GM18517 (cell line): Measurements from ENCODE around the gene BRI3.

Experiments
- ATAC-seq: cut with Tn5 transposase; IDR thresholded peaks from one replicate; pipeline ENCODE4 v1.9.1; 2021; ENCODE audit warnings: mild to moderate bottlenecking, moderate library complexity; ENCODE audit not compliant: unreplicated experiment

BRI3 gene

DNA sequence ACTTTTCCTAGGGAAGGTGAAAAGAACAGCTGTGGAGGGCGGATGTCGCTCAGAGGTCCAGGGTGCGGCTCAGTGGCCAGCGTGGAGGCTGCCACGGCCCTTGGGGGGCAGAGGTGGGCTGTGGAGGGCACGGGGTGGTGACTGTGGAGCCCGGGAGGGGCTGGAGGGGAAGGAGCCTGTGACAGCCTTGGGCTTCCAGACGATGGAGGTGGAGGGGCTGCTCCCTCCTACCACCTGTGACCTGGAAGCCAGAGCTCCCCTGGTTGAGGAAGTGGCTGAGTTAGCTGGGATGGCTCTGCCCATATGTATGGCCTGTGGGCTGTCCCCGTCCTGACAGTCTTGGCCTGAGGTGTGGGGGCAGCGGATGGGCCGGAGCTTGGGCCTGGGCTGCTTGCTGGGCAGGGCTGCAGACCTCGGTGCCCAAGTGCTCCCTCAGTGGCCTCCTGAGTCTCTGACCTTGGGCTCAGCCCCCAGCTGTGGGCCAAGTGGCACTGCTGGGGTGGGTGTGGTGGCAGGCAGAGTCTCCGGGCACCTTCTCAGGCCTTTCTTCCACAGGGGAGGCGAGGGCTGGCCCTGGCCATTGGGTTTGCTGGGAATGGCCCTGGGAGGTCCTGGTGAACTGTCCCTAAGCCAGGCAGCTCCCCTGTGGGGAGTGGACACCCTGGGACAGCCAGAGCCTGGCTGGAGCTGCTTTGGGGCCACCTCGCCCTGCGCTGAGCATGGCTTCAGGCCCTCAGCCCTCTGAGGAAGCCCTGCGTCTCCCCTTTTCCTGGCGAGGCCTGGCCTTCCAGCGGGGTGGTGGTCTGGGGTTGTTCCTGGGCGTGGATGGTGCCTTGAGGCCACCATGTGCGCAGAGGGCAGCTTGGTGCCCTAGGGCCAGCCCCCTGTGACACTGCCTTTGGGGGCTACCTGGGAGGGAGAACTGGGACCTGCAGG is 3.9 kb downstream of the BRI3 start:
- ATAC-seq = no peak

DNA sequence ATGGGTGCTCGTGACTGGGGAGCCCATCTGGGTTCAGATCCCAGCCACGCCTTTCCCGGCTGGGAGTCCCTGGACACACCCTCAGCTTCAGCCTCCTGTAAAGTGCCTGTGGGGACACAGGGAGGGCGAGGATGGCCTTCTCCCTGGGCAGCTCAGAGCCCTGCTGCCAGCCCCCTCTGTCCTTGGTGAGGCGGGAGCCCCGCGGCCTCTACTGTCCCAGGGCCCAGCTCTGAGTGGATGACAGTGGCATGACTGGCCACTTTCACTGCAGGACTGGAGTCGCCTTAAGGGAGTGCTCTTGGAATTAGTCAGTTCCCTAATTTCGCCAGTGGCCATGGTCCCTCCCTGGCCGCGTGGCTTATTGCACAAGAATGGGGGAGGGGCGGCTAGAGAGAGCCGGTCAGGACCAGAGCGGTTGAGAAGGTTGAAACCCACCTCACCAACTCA is 4.6 kb downstream of the BRI3 start:
- no peak for ATAC-seq

DNA sequence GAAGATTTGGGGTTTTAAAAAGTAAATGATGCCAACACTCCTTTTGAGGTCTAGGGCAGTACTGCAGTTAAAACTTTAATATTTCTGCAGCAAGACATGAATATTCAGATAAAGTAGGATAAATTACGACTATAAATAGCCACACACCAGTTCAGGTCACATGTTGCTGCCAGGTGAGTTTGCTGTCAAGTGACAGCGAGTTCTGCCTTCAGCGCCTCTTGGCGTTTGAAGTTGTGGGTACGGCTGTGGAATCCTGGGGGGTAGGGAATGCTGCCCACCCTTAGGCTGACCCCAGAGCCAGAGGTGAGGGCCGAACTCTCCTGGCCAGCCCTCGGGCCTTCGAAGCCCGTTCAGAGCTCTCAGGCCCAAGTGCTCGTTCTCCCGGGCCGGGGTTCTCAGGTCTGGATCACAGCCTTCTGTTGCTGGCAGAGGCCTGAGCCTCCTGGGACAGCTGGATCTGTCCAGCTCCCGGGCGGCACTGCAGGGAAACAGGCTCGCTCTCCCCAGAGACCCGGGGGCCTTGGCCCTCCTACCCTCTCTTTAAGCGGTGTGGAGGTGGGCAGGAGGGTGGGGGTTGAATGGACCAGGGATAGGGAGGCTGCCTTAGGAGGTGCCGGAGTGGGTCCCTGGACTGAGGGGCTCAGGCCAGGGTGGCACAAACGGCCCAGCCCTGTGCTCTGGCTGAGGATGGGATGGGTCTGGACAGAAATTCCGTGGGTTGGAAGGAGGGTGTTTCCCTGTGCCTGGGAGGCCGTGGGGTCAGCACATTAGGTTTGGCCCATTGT is 5.4 kb downstream of the BRI3 start:
- no peak for ATAC-seq

DNA sequence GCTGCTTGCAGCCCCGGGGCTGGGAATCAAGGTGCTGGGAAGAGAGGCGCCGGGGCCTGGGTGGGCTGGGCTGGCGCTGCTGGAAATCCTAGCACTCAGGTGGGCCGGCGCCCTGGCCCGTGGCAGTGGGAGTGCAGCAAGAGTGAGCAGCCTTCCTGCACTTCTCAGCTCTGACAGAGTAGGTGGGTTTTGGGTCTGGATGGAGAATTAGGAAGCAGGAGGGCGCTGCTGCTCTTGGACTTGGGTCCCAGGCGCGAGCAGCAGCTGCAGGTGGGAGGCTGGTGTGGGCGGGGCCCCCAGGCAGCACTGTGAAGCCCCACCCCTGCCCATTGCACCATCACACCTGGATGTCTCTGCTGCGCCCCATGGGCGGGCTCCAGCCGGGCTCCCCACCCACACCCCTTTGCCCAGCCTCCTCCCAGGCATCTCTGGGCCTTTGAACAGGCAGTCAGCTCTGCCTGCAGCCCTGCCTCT is 6.0 kb downstream of the BRI3 start:
- no peak for ATAC-seq

DNA sequence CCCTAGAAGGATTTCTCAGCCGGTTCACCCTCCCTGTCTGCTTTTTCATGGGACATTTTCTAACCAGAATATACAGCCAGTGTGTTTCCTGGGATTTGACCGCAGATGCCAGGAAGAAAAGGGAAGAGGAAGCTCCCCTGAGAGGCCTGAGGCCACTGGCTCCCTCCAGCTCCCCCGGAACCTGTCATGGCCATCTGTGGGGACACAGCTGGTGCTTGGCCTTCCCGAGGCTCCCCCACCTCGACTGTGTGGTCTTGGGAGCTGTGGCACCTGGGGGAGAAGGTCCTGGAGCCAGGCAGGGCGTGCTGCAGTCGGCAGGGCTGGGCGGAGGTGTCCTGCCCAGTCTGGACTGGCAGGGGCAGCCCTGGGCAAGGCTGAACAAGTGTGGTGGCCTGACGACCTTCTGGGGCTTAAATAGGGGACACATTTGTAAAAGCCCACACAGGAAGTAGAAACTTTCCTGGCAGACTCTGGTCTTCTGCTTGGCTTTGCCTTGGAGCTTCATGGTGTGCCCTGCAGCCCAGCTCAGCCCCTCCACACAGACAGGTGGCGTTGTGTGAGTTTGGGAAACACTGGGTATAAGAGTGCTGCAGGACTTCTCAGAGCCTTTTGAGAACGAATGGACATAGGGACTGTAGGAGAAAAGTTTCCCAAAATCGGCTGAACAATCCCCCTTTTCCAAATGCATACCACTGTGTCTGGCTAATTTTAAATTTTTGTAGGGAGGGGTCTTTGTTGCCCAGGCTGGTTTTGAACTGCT is 6.8 kb downstream of the BRI3 start:
- ATAC-seq = no peak

DNA sequence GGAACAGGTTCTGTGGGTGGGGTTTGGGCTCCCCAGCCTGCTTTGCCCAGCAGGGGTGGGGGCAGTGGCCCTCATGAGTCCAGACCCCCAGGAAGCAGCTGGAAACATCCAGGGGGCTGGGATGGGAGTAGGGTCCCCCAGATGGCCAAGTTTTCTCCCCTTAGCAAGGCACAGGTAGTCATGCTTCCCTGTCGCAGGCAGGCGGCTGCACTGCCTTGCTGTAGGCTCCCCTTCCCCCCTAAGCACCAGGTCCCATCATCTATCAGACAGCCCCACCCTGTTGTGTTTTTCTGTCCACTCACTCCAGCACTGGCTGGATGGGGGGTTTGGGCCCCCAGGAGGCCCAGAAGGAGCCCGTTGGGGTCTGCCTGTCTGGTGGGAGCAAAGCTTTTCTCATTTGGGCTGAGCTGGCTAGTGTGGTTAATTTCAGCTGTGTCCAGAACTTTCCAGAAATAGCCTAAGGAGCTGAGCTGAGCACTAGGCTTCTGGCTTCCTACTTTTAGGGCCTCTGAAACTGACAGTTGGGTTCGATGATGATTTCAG is 7.9 kb downstream of the BRI3 start:
- no peak for ATAC-seq

DNA sequence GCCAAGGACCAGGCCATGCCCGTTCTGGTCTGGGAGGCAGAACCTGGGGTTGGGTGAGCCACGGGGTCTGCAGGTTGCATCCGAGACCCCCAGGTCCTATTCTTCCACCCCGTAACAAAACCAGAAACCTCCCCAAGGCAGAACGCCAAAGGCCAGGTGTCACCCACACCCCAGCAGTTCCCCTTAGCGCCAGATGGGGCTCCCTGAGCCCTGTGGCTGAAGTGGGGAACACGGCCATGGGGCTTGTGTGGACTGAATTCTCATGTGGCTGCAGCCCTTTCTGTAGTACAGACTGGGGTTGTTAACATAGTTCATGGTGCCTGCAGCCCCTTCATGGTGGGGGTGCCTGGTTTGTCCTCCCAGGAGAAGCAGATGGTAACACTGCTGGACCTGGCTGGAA is 10.2 kb downstream of the BRI3 start:
- no peak for ATAC-seq

DNA sequence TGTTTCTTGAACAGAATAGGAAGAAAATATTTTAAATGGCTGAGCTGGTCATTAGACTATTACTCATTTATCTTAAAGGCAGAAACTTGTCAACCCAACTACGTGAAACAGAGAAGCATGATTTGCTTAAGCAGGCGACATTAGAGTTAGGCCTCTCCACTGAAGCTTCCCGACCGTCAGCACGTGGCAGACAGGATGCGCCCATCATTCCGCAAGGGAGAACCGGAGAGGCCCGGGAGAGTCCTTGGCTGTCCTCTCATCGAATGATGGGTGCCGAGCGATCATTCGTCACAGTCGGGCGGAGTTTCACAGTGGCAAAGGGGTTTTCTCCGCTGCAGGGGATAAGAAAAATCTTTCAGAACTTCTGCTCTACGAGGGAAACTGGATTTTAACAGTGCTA is 11.8 kb downstream of the BRI3 start:
- ATAC-seq = no peak

DNA sequence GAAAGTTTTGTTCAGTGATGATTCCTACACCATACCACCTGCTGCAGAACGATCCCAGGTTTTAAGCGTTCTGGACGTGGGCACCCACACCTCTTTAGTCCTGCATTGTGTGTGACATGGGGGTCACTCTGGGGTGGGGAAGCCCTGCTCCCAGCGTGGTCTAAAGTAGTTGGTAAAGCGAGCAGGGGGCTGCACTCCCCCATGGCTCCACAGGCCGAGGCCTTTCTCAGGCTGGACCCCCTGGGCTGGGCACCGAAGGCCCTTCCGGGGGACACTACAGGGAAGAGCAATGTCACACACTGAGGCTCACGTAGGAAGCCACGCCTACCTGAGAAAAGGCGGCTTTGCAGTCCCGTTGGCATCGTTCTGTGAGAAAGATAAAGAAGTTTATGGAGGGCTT is 12.3 kb downstream of the BRI3 start:
- ATAC-seq = no peak

DNA sequence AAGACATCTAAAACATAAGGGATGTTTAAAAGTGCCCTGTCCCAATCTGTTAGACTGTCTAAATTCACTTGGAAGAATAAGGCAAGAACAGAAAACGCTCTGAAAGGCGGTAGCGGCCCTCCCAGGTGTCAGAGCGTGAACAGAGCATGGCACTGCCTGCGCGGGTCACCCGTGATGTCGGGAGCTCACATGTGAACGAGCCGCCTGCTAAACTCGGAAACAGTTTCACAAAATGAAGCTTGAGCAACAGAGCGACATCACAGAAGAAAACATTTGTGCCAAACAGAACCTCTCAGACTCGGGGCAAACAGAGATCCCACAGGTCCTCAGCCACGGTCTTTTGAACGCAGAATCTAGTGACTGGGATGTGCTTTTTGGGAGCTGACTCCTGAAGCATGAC is 12.8 kb downstream of the BRI3 start:
- no peak for ATAC-seq

DNA sequence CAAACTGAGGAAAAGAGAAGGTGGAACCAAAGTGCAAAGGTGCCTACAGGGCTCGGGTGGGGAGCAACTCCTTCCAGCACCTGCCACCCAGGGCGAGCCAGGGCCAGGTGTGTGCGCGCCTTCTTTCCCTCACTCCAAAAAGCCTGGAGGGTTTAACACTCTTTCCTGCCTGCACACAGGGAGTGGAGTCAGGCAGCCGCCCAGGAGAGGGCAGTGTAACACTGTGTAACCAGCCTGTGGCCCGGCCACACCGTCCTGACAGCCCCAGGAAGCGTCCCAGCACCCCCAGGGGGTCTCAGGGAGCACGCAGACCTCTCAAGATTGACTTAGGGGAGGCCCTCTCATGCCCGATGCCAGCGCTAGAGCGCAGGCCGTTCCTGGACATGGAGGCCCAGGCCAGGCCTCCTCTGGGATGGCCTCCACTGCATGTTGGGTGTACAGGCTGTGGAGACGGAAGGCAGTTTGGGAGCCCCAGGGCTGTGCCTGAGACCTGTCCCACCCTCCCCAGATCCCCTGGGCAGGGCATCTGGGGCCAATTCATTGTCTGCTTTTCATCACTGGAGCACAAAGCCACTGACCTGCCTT is 13.4 kb downstream of the BRI3 start:
- no peak for ATAC-seq

DNA sequence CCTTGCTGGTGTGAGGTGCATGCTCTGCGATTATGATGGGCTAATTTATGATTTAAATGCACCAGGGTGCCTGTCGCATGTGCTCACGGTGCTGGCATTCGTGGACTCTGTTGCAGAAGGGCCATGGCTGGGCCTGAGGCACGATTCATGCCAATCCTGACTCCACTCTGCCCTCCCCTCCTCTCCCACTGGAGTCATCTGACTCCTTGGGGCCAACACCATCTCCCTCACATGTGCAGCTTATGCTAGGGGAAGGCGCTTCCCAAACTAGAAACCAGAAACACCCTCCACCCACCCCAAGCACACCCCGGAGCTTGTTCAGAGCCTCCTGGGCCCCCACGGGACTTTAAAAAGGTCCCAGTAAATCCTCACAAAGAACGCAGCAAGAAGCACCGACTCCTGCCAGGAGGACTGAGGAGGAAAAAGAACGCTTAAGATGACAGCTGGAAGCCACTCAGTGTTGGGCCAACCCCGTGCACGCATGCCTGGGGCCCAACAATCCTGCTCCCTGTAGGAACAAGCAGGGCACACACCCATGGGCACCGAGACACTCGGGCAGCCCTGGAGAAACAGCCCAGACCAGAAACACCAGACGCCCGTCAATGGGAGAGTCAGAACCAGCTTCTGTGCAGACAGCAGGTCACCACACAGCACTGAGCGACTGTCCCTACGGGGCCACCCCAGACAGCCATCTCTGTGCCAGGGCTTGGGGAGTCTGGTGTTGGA is 14.1 kb downstream of the BRI3 start:
- no peak for ATAC-seq

DNA sequence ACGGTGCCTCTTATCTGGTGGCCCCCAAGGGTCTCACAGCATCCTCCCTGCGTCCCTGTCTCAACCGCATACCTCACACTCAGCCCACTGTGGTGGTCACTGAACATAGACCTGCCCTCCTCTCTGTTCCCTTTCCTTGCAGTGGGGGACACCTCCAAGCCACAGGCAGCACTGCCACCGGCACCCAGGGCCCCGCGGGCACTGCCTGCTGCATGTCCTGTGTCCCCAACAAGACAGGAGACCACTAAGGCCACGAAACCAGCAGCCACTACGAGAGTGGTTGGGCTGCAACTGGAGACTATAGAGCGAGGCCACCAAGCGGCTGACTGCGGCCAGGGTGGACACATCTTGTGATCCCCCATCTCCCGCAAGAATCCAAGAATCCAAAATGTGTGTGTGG is 15.3 kb downstream of the BRI3 start:
- no peak for ATAC-seq

DNA sequence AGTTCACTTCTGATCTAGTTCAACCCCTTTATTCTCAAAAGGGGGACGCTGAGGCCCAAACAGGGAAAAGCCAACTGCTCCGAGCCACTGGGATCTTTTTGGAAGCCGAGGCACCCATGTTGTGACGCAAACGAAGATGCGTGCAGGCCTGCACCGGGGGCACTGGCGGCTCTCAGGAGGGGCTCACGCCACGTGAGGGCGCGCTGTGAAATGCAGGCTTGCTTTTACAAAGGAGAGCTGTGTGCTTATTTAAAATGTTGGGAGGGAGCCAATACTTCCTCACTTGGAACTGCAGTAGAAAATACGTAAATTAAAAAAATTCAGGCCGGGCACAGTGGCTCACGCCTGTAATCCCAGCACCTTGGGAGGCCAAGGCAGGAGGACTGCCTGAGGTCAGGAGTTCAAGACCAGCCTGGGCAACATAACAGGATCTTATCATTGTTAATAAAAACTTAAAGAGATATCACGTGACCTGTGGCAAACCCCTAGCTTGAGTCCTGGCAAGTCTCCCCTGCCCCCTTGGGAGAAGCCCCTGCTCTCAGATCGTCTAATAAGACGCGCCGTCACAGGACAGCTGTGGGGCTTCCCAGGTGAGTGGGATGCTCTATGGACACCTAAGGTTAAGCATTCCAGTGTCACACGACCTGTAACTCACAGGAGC is 16.3 kb downstream of the BRI3 start:
- no peak for ATAC-seq

DNA sequence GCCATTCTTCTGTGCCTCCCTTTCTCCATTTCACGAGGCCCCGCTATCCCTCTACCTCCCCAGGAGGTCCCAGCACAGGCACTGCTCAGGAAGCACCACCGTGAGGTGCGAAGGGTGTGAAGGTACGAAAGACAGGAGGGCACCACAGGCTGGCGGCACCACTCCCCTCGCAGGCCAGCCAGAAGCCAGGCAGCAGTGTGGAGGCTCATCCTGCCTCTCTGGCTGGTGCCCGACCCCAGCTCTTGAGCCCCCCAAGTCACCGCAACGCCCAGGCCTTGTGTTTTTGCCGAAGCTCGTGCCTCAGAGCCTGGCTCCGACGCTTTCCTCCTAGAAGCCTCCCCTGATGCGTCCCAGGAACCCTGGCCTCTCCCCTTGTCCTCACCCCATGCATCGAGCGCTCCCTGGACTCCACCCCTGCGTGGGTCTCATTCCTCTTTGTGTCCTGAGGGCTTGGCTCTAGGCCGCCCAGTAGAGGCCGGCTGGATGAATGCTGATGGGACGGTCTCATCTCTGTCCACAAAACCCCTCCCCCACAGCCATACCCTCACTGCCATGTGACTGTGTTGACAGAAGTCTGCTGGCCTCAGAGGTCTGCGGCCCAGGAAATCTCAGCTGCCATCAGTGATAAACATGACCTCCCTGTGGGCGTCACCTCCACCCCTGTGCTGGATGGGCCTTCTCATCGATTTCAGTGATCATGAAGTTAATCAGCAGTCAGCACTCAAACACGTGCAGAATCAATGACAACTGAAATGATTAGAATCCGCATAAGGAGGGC is 19.3 kb downstream of the BRI3 start:
- ATAC-seq = no peak

DNA sequence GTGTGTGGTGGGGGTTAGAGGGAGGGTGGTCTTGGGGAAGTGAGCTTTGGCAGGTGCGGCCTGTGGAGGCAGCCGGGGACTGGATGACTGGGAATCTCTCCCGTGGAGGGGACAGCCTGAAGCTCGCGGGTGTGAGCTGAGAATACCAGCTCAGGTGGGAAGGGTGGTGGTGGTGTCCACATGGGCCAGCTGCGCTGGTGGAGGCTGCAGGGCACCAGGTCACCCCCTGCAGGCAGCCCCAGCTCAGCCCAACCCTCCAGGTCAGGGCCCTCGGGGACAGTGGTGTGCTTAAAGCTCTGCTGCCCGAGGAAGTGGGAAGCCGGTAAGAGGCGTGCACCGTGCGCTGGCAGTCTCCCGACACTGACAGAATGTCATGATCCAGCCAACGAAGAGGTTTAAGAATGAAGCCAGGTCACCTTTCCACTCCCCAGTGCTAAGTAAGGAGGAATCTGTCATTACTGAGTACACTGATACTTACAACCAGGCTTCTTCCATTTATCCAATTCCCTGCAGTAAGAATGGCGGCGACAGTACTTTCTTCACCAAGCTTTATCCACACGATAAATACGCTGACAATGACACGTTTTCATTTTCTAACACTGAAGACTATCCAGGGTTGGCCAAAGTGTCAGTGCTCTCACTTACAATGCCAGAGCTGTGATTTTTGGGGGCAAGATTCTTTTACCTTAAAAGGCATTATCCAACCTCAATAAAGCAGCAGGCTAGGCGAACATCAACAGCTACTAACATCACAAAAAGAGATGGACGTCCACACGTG is 20.4 kb downstream of the BRI3 start:
- no peak for ATAC-seq

DNA sequence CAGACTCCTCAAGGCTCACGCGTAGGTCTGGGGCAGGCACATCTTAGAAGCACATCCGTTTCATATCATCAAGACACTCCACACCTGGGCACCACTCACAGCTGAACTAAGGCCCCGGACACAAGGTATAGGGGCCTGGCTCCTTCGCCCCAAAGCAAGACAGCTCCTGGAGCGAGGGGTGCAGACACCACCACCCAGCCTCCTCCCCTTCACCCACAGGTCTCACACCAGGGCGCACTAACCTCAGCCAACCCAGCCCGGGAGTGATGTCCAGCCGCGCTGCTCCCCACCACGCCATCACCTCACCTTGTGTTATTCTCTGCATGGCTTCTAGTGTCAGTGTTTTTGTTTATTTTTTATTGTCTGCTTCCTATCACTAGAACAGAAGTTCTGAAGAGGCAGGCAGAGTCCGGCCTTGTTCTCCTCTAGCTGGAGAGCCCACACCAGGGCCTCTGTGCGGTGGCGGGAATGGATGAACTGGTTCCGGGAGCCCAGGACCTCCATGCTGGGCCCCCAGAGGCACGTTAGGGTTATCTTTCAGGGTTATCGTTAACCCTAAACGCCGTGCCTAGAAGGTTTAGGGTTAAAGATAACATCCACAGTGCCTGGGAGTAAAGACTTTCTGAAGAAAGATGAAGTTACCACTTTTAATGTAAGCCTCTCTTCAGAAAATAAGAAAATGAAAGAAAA is 21.8 kb downstream of the BRI3 start:
- ATAC-seq = no peak
